Psoas muscle (tissue), 8 donors: ENCODE results near the gene ATG7. TPM values are rescaled to one million over a fixed set of nuclear protein-coding genes. Genes with fewer than 3 reads are reported as not detected.
A peak's percentile ranks its signal among the peaks of the same experiment; 100 is the strongest.

ENCODE experiments used
- ATAC-seq, 4 donors: fragments of 200-7000 bp; cut with Tn5 transposase; one replicate each; pipeline ENCODE4 v1.9.1; 2020; ENCODE audit warnings: moderate library complexity in 3 of 4, mild to moderate bottlenecking in 2 of 4
- DNase-seq, 2 donors: peaks; one replicate each; pipeline ENCODE4 v3.0.0-alpha.2; 2020
- H3K27ac ChIP-seq: fragments of 200-600 bp; one replicate; pipeline ENCODE4 v1.8.0; 2022
- H3K27me3 ChIP-seq, 3 donors: fragments of 200-600 bp in 1 of 3; one replicate each; pipeline versions ENCODE4 v1.6.1 to v1.8.0; 2013 to 2022; ENCODE audit warnings: low read length in 2 of 3, mild to moderate bottlenecking in 2 of 3, moderate library complexity in 1 of 3; ENCODE audit not compliant: insufficient read depth in 3 of 3
- H3K36me3 ChIP-seq, 2 donors: fragments of 200-600 bp in 1 of 2; one replicate each; pipeline versions ENCODE4 v1.6.1 to v1.8.0; 2013 to 2022; ENCODE audit warnings: low read depth in 1 of 2, mild to moderate bottlenecking in 1 of 2, moderate library complexity in 1 of 2; ENCODE audit not compliant: insufficient read depth in 1 of 2
- H3K4me1 ChIP-seq: fragments of 200-600 bp; one replicate; pipeline ENCODE4 v1.8.0; 2022
- H3K4me3 ChIP-seq: fragments of 200-600 bp; one replicate; pipeline ENCODE4 v1.8.0; 2022; ENCODE audit warnings: mild to moderate bottlenecking
- H3K9me3 ChIP-seq: fragments of 200-600 bp; one replicate; pipeline ENCODE4 v1.8.0; 2022
- WGBS, 3 donors: extraction: QIAGEN DNeasy Blood & Tissue Kit; methylation state at CpG; one replicate each; pipeline versions ENCODE4 v1.1.6 to v1.1.7; 2013; 5-methylcytosine and 5-hydroxymethylcytosine counted together
- intact Hi-C, 2 donors: fragments of 100-400 bp; cut with DNase I; formaldehyde crosslinking; loops; one replicate each; pipeline versions ENCODE4 v1.11.0 to v1.14.2; 2022
- polyA plus RNA-seq, 3 donors: library from polyadenylated mRNA; stranded (reverse); fragments of 200-250 nt; gene quantifications; one replicate each; pipeline ENCODE4 v1.2.3, GENCODE V29; 2013
- total RNA-seq, 4 donors: library from RNA; stranded (reverse); fragmentation: NEBNext Ultra II Directional in 2 of 4; extraction: Animal tissue kit (Norgen Biotek cat#: 25700) in 2 of 4; gene quantifications; one replicate each; pipeline versions ENCODE4 v1.2.1 to v1.2.4, GENCODE V29; 2021 to 2023
- TF ChIP-seq, protein P1 (sequence below): fragments of 200-600 bp; IDR thresholded peaks from one replicate; pipeline ENCODE4 v1.8.0; 2022; ENCODE audit warnings: antibody characterized with exemption
- donor health status: healthy with polysubstance abuse.
- donor health status: DM: no; HTN: no; CAD: no; lungs with moderate emphysema.
- donor health status: Bipolar disorder and iron deficiency.
- donor health status: healthy.
- donor health status: DM: yes; HTN: yes; CAD: no.
- donor health status: DM: no; HTN: no; CAD: no.
- donor health status: DM: no; HTN: no; CAD: no.
- donor health status: DM: yes; HTN: yes; CAD: no.

ATG7 gene
- total and polyA plus RNA-seq, 7 donors: 5.9 to 15.0 (median 13.5) TPM

DNA sequence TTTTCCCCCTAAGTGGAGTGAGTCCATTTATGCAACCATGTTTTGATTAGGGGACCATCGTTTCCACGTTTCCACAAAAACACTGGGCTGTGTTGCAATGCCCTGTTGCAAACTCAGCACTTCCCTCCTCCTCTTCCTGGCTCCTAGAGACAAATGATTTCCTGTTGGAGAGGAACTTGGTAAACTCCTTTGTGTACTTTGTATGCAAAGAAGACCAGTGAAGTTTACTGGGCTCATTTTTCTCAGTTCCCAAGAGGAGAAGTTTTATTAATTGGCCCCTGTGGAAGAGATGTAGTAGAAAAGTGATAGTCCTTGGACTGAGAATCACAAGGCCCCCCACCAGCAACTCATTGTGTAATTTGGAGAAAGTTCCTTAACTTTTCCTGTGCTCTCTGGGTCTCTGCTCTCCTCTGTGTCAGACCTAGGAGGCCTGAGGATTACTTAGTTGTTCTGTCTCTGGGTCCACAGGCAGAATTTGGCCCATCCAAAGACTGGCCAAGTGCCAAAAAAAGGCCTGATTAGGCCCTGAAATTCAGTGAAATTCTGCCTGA is 95.0 kb downstream of the ATG7 start:
- H3K36me3 ChIP-seq: peaks cover 8 to 30% of the 10 kb centered on the region in 2 donors
- intact Hi-C loops: no loop called here
- peak; percentile 42 to 70 (median 58) for ATAC-seq

DNA sequence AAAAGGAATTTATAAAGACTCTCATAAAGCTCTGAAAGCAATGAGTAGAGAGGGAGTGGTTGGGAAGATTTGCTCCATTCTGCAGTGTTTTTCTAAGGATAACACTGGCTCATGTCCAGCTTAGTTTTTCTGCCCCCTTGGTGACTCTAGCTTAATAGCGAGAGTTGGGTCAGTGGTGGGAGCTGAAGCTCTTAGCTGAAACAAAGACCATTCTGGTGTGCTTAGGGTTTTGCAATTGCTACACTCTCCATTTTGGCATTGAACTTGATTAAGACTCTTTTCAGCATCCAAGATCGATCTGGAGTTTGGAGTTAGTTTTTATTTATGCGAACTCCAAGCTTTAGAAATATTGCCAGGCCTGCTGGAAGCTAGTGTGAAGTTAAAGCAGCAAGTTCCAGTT is 98.0 kb downstream of the ATG7 start:
- DNase-seq (no peak), ATAC-seq (no peak)
- TF ChIP-seq, protein P1, sequence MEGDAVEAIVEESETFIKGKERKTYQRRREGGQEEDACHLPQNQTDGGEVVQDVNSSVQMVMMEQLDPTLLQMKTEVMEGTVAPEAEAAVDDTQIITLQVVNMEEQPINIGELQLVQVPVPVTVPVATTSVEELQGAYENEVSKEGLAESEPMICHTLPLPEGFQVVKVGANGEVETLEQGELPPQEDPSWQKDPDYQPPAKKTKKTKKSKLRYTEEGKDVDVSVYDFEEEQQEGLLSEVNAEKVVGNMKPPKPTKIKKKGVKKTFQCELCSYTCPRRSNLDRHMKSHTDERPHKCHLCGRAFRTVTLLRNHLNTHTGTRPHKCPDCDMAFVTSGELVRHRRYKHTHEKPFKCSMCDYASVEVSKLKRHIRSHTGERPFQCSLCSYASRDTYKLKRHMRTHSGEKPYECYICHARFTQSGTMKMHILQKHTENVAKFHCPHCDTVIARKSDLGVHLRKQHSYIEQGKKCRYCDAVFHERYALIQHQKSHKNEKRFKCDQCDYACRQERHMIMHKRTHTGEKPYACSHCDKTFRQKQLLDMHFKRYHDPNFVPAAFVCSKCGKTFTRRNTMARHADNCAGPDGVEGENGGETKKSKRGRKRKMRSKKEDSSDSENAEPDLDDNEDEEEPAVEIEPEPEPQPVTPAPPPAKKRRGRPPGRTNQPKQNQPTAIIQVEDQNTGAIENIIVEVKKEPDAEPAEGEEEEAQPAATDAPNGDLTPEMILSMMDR: no peak
- no peaks in the 10 kb centered on the region for H3K27me3 ChIP-seq
- no peak overlapping the region for H3K27ac ChIP-seq
- H3K9me3 ChIP-seq: no peaks in the 10 kb centered on the region
- H3K36me3 ChIP-seq: peaks cover 0 to under 1% of the 10 kb centered on the region in 2 donors
- no peak overlapping the region for H3K4me3 ChIP-seq
- intact Hi-C loops: no loop called here
- peaks cover 29% of the 10 kb centered on the region for H3K4me1 ChIP-seq
- 42 to 63% (median 62%) methylated on average over 3 of the region's 3 CpGs for WGBS, 3 donors

More for the DNA sequence above, 95.0 kb downstream of the ATG7 start:
- TF ChIP-seq, protein P1: no peak
- WGBS, 3 donors: 0 to 2% (median 0%) methylated on average over 2 of the region's 2 CpGs
- no peak overlapping the region for H3K4me3 ChIP-seq
- peak; percentile 36 to 71 for DNase-seq
- no peaks in the 10 kb centered on the region for H3K27me3 ChIP-seq
- H3K9me3 ChIP-seq: no peaks in the 10 kb centered on the region
- H3K27ac ChIP-seq: peak overlapping the region; percentile 74
- peaks cover 29% of the 10 kb centered on the region for H3K4me1 ChIP-seq

DNA sequence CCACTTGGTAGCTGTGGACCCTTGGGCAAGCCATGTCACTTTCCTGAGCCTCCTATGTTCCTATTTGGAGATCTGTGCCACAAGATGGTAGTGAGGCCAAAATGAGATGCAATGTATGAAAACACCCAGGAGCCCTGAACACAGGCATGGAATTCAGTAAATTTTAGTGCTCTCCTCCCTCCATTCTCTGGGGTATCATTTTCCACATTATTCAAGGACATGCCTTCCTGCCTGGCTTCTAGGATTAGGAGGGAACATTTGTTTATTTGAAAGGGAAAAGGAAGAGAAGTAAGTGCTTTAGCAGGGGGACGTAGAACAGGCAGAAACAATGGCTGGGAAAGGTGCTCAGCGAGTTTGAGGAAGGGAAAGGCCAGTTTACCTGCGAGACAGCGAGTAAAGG is 98.8 kb downstream of the ATG7 start:
- intact Hi-C loops: no loop called here
- H3K27ac ChIP-seq: no peak overlapping the region
- H3K36me3 ChIP-seq: no peaks in the 10 kb centered on the region
- ATAC-seq: no peak
- whole genome bisulfite sequencing, 3 donors: 63 to 84% (median 83%) methylated on average over 4 of the region's 4 CpGs
- peaks cover 28% of the 10 kb centered on the region for H3K4me1 ChIP-seq
- DNase-seq: no peak
- H3K4me3 ChIP-seq: no peak overlapping the region
- no peaks in the 10 kb centered on the region for H3K9me3 ChIP-seq
- no peaks in the 10 kb centered on the region for H3K27me3 ChIP-seq
- TF ChIP-seq, protein P1: no peak

DNA sequence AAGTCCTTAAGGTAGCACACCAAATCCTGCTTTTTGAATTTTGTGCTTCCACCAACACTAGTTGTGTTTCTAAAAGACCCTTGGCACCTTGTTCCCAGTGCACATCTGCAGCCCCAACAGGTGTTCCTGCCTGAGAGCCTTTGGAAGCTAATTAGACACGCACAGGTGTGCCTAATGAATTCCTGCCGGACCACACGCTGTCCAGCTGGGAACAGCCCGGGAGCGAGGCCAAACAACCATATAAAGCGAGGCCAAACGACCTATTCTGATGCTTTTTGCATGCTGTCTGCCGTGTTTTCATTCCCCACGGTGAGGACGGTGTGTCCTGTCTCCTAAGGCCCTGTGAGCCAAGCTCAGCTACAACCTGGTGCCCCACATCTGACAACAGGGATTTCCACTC is 99.5 kb downstream of the ATG7 start:
- intact Hi-C loops: no loop called here
- H3K27me3 ChIP-seq: no peaks in the 10 kb centered on the region
- 46 to 56% (median 51%) methylated on average over 10 of the region's 10 CpGs for WGBS, 3 donors
- H3K4me1 ChIP-seq: peaks cover 21% of the 10 kb centered on the region
- TF ChIP-seq, protein P1: no peak
- ATAC-seq (no peak), DNase-seq (no peak)
- H3K27ac ChIP-seq: no peak overlapping the region
- H3K36me3 ChIP-seq: no peaks in the 10 kb centered on the region
- no peaks in the 10 kb centered on the region for H3K9me3 ChIP-seq
- H3K4me3 ChIP-seq: no peak overlapping the region

DNA sequence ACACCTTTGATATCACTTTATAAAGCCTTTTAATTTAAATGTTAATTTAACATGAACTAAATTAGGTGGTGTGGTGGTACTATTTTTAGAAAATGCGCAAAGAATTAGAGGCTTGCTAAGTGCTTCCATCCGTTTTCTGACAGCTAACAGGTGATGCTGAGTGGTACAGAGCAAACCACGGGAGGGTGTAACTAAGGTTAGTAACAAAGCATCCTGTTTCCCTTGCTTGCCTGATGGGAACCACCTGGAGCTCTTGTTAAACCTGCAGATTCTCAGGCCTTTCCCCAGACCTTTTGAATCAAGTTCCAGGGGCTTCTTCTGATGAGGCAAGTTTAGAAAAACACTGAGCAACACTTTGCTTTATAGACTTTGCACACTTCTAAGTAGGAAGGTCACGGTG is 101.0 kb downstream of the ATG7 start:
- DNase-seq (no peak), ATAC-seq (no peak)
- 61 to 78% (median 69%) methylated on average over 4 of the region's 4 CpGs for WGBS, 3 donors
- TF ChIP-seq, protein P1: no peak
- Histone ChIP-seq H3K4me1 (peaks cover 12% of the 10 kb centered on the region), H3K4me3 (no peak overlapping the region), H3K27me3 (no peaks in the 10 kb centered on the region), H3K9me3 (no peaks in the 10 kb centered on the region), H3K36me3 (no peaks in the 10 kb centered on the region), H3K27ac (no peak overlapping the region)
- intact Hi-C loops: no loop called here
